Left ventricle myocardium inferior (tissue), 1 donor: ENCODE data around the gene CHD1. TPM values are rescaled to one million over a fixed set of nuclear protein-coding genes. Genes with fewer than 3 reads are reported as not detected.

Experiments
- DNase-seq: peaks from one replicate; pipeline ENCODE4 v3.0.0-alpha.2; 2020
- H3K27ac ChIP-seq: fragments of 200-600 bp; replicated peaks from 2 replicates; pipeline ENCODE4 v1.8.0; 2021
- H3K27me3 ChIP-seq: fragments of 200-600 bp; 2 replicates; pipeline ENCODE4 v1.8.0; 2021; ENCODE audit warnings: low read depth
- H3K36me3 ChIP-seq: fragments of 200-600 bp; 2 replicates; pipeline ENCODE4 v1.8.0; 2021
- H3K4me1 ChIP-seq: fragments of 200-600 bp; 2 replicates; pipeline ENCODE4 v1.8.0; 2021
- H3K4me3 ChIP-seq: fragments of 200-600 bp; 2 replicates; pipeline ENCODE4 v1.8.0; 2021; ENCODE audit warnings: mild to moderate bottlenecking, moderate library complexity
- H3K9me3 ChIP-seq: fragments of 200-600 bp; replicated peaks from 2 replicates; pipeline ENCODE4 v1.8.0; 2021
- CTCF ChIP-seq: fragments of 200-600 bp; IDR thresholded peaks from 2 replicates; pipeline ENCODE4 v1.8.0; 2021; ENCODE audit warnings: antibody characterized with exemption, mild to moderate bottlenecking, borderline replicate concordance
- intact Hi-C: fragments of 100-400 bp; cut with micrococcal nuclease; formaldehyde crosslinking; loops from one replicate; pipeline ENCODE4 v1.11.0; 2022
- total RNA-seq: library from RNA; stranded (reverse); fragmentation: NEBNext Ultra II Directional; extraction: Animal tissue kit (Norgen Biotek cat#: 25700); gene quantifications from one replicate; pipeline ENCODE4 v1.2.1, GENCODE V29; 2021
- donor health status: DM: no; HTN: yes; CAD: no; lungs with severe emphysema.

The CHD1 gene
- total RNA-seq, 1 donor from 2014 or later, result 11.6 TPM

- Histone ChIP-seq H3K4me1 (peaks cover 95% of the 10 kb centered on the region), H3K9me3 (no peaks in the 10 kb centered on the region), H3K4me3 (no peak overlapping the region), H3K36me3 (peaks cover 4% of the 10 kb centered on the region), H3K27me3 (no peaks in the 10 kb centered on the region), H3K27ac (peak overlapping the region; percentile 54)
- DNase-seq, result no peak
- intact Hi-C loops, result no loop called here
- TF ChIP-seq CTCF, result no peak
These were observed 5.7 kb upstream of the CHD1 start for GRCh38 chr5:98934546-98934945.

- H3K27ac ChIP-seq, result peak overlapping the region; percentile 54
- TF ChIP-seq CTCF, result no peak
- intact Hi-C loops, result no loop called here
These were observed 4.8 kb upstream of the CHD1 start for GRCh38 chr5:98933445-98934072.

GRCh38 chr5:98930972-98931762 lies 2.4 kb upstream of the CHD1 start:
- Histone ChIP-seq H3K27ac (peak overlapping the region; percentile 100), H3K4me1 (peaks cover 90% of the 10 kb centered on the region), H3K9me3 (no peaks in the 10 kb centered on the region), H3K27me3 (no peaks in the 10 kb centered on the region), H3K4me3 (peak overlapping the region; percentile 91), H3K36me3 (peaks cover 4% of the 10 kb centered on the region)
- no peak for TF ChIP-seq CTCF
- DNase-seq, result no peak
- intact Hi-C loops, result no loop called here

More at GRCh38 chr5:98933445-98934072, 4.8 kb upstream of the CHD1 start:
- Histone ChIP-seq H3K4me3 (no peak overlapping the region), H3K4me1 (peaks cover 91% of the 10 kb centered on the region), H3K36me3 (peaks cover 4% of the 10 kb centered on the region), H3K27me3 (no peaks in the 10 kb centered on the region), H3K9me3 (no peaks in the 10 kb centered on the region)
- no peak for DNase-seq

GRCh38 chr5:98929710-98930298 lies 997 bp upstream of the CHD1 start:
- peak overlapping the region; percentile 100 for H3K27ac ChIP-seq
- peaks cover 12% of the 10 kb centered on the region for H3K36me3 ChIP-seq
- intact Hi-C loops, result no loop called here
- peak overlapping the region; percentile 91 for H3K4me3 ChIP-seq
- H3K27me3 ChIP-seq, result no peaks in the 10 kb centered on the region
- TF ChIP-seq CTCF, result no peak
- peaks cover 88% of the 10 kb centered on the region for H3K4me1 ChIP-seq
- H3K9me3 ChIP-seq, result no peaks in the 10 kb centered on the region
- DNase-seq, result no peak

GRCh38 chr5:98927989-98928872 lies 576 bp downstream of the CHD1 start:
- intact Hi-C loops, result no loop called here
- Histone ChIP-seq H3K27me3 (no peaks in the 10 kb centered on the region), H3K4me3 (peak overlapping the region; percentile 91), H3K36me3 (peaks cover 27% of the 10 kb centered on the region), H3K4me1 (peaks cover 78% of the 10 kb centered on the region), H3K27ac (peak overlapping the region; percentile 100), H3K9me3 (no peaks in the 10 kb centered on the region)
- TF ChIP-seq CTCF, result no peak
- DNase-seq, result peak; percentile 74
